Glutamatergic neuron (in vitro differentiated cells): ENCODE data around the gene CATSPER3. TPM values are rescaled to one million over a fixed set of nuclear protein-coding genes. Genes with fewer than 3 reads are reported as not detected.

ENCODE experiments used
- DNase-seq: peaks from one replicate; pipeline ENCODE4 v3.0.0; 2022
- H3K27ac Mint-ChIP-seq: one replicate; pipeline ENCODE4 v1.8.0; 2020; ENCODE audit warnings: mild to moderate bottlenecking, mixed read lengths, inconsistent platforms; ENCODE audit not compliant: unreplicated experiment
- H3K27me3 Mint-ChIP-seq: one replicate; pipeline ENCODE4 v1.8.0; 2020; ENCODE audit warnings: mild to moderate bottlenecking, moderate library complexity, mixed read lengths, inconsistent platforms; ENCODE audit not compliant: unreplicated experiment
- H3K36me3 Mint-ChIP-seq: one replicate; pipeline ENCODE4 v1.8.0; 2020; ENCODE audit warnings: mild to moderate bottlenecking, mixed read lengths, inconsistent platforms; ENCODE audit not compliant: unreplicated experiment
- H3K4me1 Mint-ChIP-seq: one replicate; pipeline ENCODE4 v1.8.0; 2020; ENCODE audit warnings: mild to moderate bottlenecking, low read depth, mixed read lengths, inconsistent platforms; ENCODE audit not compliant: unreplicated experiment
- H3K4me3 Mint-ChIP-seq: one replicate; pipeline ENCODE4 v1.8.0; 2020; ENCODE audit warnings: mild to moderate bottlenecking, mixed read lengths, inconsistent platforms; ENCODE audit not compliant: unreplicated experiment
- H3K9me3 Mint-ChIP-seq: one replicate; pipeline ENCODE4 v1.8.0; 2020; ENCODE audit warnings: mild to moderate bottlenecking, moderate library complexity, mixed read lengths, inconsistent platforms; ENCODE audit not compliant: unreplicated experiment
- CTCF ChIP-seq: fragments of 200-600 bp; sonication (generic); IDR thresholded peaks from one replicate; pipeline ENCODE4 v1.5.0; 2021; ENCODE audit not compliant: partially characterized antibody, unreplicated experiment
- total RNA-seq: library from RNA; stranded (reverse); fragmentation: NEBNext Ultra II Directional; extraction: Animal tissue kit (Norgen Biotek cat#: 25700); gene quantifications from one replicate; pipeline ENCODE4 v1.2.1, GENCODE V29; 2021; ENCODE audit not compliant: unreplicated experiment

Gene CATSPER3
- total RNA-seq, 1 donor from 2014 or later: 0.54 TPM

- no peak for TF ChIP-seq CTCF
- H3K4me3 Mint-ChIP-seq: no peak overlapping the region
- no peak overlapping the region for H3K27ac Mint-ChIP-seq
- peaks cover 5% of the 10 kb centered on the region for H3K9me3 Mint-ChIP-seq
- H3K36me3 Mint-ChIP-seq: peaks cover 13% of the 10 kb centered on the region
- H3K4me1 Mint-ChIP-seq: no peaks in the 10 kb centered on the region
- no peak for DNase-seq
- peaks cover 18% of the 10 kb centered on the region for H3K27me3 Mint-ChIP-seq
Observed at GRCh38 chr5:135054546-135054945, 86.8 kb downstream of the CATSPER3 start.

- H3K36me3 Mint-ChIP-seq: peaks cover 13% of the 10 kb centered on the region
- no peak overlapping the region for H3K4me3 Mint-ChIP-seq
- DNase-seq: no peak
- peaks cover 15% of the 10 kb centered on the region for H3K27me3 Mint-ChIP-seq
- H3K4me1 Mint-ChIP-seq: no peaks in the 10 kb centered on the region
- H3K27ac Mint-ChIP-seq: no peak overlapping the region
- TF ChIP-seq CTCF: no peak
- peaks cover 5% of the 10 kb centered on the region for H3K9me3 Mint-ChIP-seq
Observed at GRCh38 chr5:135055396-135055795, 87.7 kb downstream of the CATSPER3 start.

GRCh38 chr5:135056316-135057030 lies 88.8 kb downstream of the CATSPER3 start:
- H3K36me3 Mint-ChIP-seq: peaks cover 13% of the 10 kb centered on the region
- no peak overlapping the region for H3K4me3 Mint-ChIP-seq
- H3K4me1 Mint-ChIP-seq: no peaks in the 10 kb centered on the region
- peaks cover 5% of the 10 kb centered on the region for H3K9me3 Mint-ChIP-seq
- no peak for DNase-seq
- TF ChIP-seq CTCF: no peak
- H3K27me3 Mint-ChIP-seq: peaks cover 12% of the 10 kb centered on the region
- no peak overlapping the region for H3K27ac Mint-ChIP-seq

- peaks cover 8% of the 10 kb centered on the region for H3K36me3 Mint-ChIP-seq
- no peaks in the 10 kb centered on the region for H3K4me1 Mint-ChIP-seq
- no peak for TF ChIP-seq CTCF
- no peak for DNase-seq
- peaks cover 2% of the 10 kb centered on the region for H3K9me3 Mint-ChIP-seq
- peaks cover 8% of the 10 kb centered on the region for H3K27me3 Mint-ChIP-seq
- no peak overlapping the region for H3K27ac Mint-ChIP-seq
- no peak overlapping the region for H3K4me3 Mint-ChIP-seq
Observed at GRCh38 chr5:135057233-135057632, 89.5 kb downstream of the CATSPER3 start.

GRCh38 chr5:135058331-135058732 lies 90.6 kb downstream of the CATSPER3 start:
- Mint-ChIP-seq H3K9me3 (peaks cover 2% of the 10 kb centered on the region), H3K36me3 (peaks cover 6% of the 10 kb centered on the region), H3K27ac (no peak overlapping the region), H3K4me1 (no peaks in the 10 kb centered on the region), H3K27me3 (peaks cover 7% of the 10 kb centered on the region), H3K4me3 (no peak overlapping the region)
- no peak for DNase-seq
- no peak for TF ChIP-seq CTCF
